HCT116 (cell line): Measurements from ENCODE around the gene CRYGN. TPM values are rescaled to one million over a fixed set of nuclear protein-coding genes. Genes with fewer than 3 reads are reported as not detected.

Experiments
- ATAC-seq: fragments of 200-7000 bp; cut with Tn5 transposase; 2 replicates; pipeline ENCODE4 v1.9.1; 2020; ENCODE audit warnings: mild to moderate bottlenecking, moderate library complexity
- BruUV-seq: library from RNA; stranded (reverse); fragments of 400-500 nt; replicated peaks from 2 replicates; lab custom pipeline; 2021; lab: Mats Ljungman, UMichigan
- CTCF ChIA-PET: fragments of 300-600 bp; sonication (Branson Sonifier 250); formaldehyde crosslinking; loops from one replicate; lab custom pipeline; 2021; ENCODE audit warnings: antibody characterized with exemption; lab: Charles Lee
- POLR2A ChIA-PET: fragments of 300-600, 350-600 bp; sonication (Branson Sonifier 250); formaldehyde crosslinking; loops from one replicate; lab custom pipeline; 2021; ENCODE audit warnings: antibody characterized with exemption; lab: Charles Lee
- RAD21 ChIA-PET, 2 experiments: fragments of 300-600 bp; sonication (Branson Sonifier 250); formaldehyde crosslinking; loops; one replicate each; lab custom pipeline; 2023; ENCODE audit warnings: low total read pairs in 2 of 2; ENCODE audit not compliant: uncharacterized antibody in 2 of 2, unreplicated experiment in 2 of 2, low non-redundant PET in 1 of 2; lab: Charles Lee
- DNase-seq: peaks from one replicate; pipeline ENCODE4 v3.0.0-alpha.2; 2010; ENCODE audit warnings: low read depth, low spot score
- H2AFZ ChIP-seq: fragments of 200-600 bp; shearing (Covaris generic), sonication (generic); 2 replicates; pipeline ENCODE4 v1.6.1; 2017; ENCODE audit warnings: low read depth, mixed run types, mixed read lengths, antibody characterized with exemption, low read length; ENCODE audit not compliant: poor library complexity, severe bottlenecking
- H3K27ac ChIP-seq: 2 replicates; pipeline ENCODE4 v1.5.1; 2012; ENCODE audit warnings: low read depth, low read length
- H3K27me3 ChIP-seq: fragments of 200-600 bp; sonication (generic); 2 replicates; pipeline ENCODE4 v1.6.1; 2016; ENCODE audit warnings: mixed run types, low read length, mixed read lengths; ENCODE audit not compliant: insufficient read depth
- H3K36me3 ChIP-seq, 2 experiments: fragments of 200-500 bp in 1 of 2; fragments of 200-600 bp in 1 of 2; sonication (Bioruptor generic) in 1 of 2; sonication (generic) in 1 of 2; 2 replicates each; pipeline versions ENCODE4 v1.5.1 to v1.6.1; 2014 to 2016; ENCODE audit warnings: low read length in 2 of 2, inconsistent platforms in 1 of 2, mixed read lengths in 1 of 2, mixed run types in 1 of 2; ENCODE audit not compliant: insufficient read depth in 2 of 2, control insufficient read depth in 1 of 2
- H3K4me1 ChIP-seq, 2 experiments: fragments of 200-600 bp in 1 of 2; sonication (generic) in 1 of 2; 2 replicates each; pipeline versions ENCODE4 v1.5.1 to v1.6.1; 2012 to 2017; ENCODE audit warnings: low read length in 2 of 2, inconsistent platforms in 1 of 2, mild to moderate bottlenecking in 1 of 2, mixed read lengths in 1 of 2, mixed run types in 1 of 2, moderate library complexity in 1 of 2; ENCODE audit not compliant: insufficient read depth in 2 of 2, control insufficient read depth in 1 of 2
- H3K4me2 ChIP-seq: fragments of 200-600 bp; sonication (generic); 2 replicates; pipeline ENCODE4 v1.6.1; 2017; ENCODE audit warnings: mixed run types, low read length, mixed read lengths
- H3K4me3 ChIP-seq, 2 experiments: fragments of 200-600 bp in 1 of 2; sonication (generic) in 1 of 2; replicated peaks in 1 of 2; 2 replicates each; pipeline ENCODE4 v1.5.1; 2011 to 2016; ENCODE audit warnings: low read length in 2 of 2, control low read depth in 1 of 2, low read depth in 1 of 2, mild to moderate bottlenecking in 1 of 2, mixed read lengths in 1 of 2, mixed run types in 1 of 2
- H3K79me2 ChIP-seq: fragments of 200-600 bp; sonication (generic); 2 replicates; pipeline ENCODE4 v1.6.1; 2017; ENCODE audit warnings: mild to moderate bottlenecking, mixed run types, low read length, moderate library complexity, mixed read lengths; ENCODE audit not compliant: insufficient read depth
- H3K9ac ChIP-seq: fragments of 200-600 bp; sonication (generic); 2 replicates; pipeline ENCODE4 v1.6.1; 2016; ENCODE audit warnings: low read length, mixed read lengths
- H3K9me2 ChIP-seq: fragments of 200-600 bp; sonication (generic), shearing (Covaris generic); 2 replicates; pipeline ENCODE4 v1.6.1; 2017; ENCODE audit warnings: mixed run types, mild to moderate bottlenecking, moderate library complexity; ENCODE audit not compliant: insufficient read depth
- H3K9me3 ChIP-seq, 2 experiments: fragments of 200-500 bp in 1 of 2; fragments of 200-600 bp in 1 of 2; sonication (Bioruptor generic) in 1 of 2; sonication (generic) in 1 of 2; 2 replicates each; pipeline ENCODE4 v1.6.1; 2014 to 2017; ENCODE audit warnings: low read length in 2 of 2, mixed read lengths in 2 of 2, inconsistent platforms in 1 of 2, low read depth in 1 of 2, mild to moderate bottlenecking in 1 of 2, mixed run types in 1 of 2, moderate library complexity in 1 of 2; ENCODE audit not compliant: control insufficient read depth in 1 of 2, insufficient read depth in 1 of 2
- H4K20me1 ChIP-seq: fragments of 200-600 bp; sonication (generic), shearing (Covaris generic); 2 replicates; pipeline ENCODE4 v1.6.1; 2017; ENCODE audit warnings: mixed run types, mild to moderate bottlenecking, moderate library complexity; ENCODE audit not compliant: insufficient read depth
- CBX3 ChIP-seq: IDR thresholded peaks from 2 replicates; pipeline ENCODE4 v1.6.1; 2012; ENCODE audit warnings: low read depth
- CEBPB ChIP-seq: IDR thresholded peaks from 2 replicates; pipeline ENCODE4 v1.6.1; 2012; ENCODE audit warnings: low read depth
- EGR1 ChIP-seq: IDR thresholded peaks from 2 replicates; pipeline ENCODE4 v1.6.1; 2012; ENCODE audit warnings: low read depth
- ELF1 ChIP-seq: IDR thresholded peaks from 2 replicates; pipeline ENCODE4 v1.6.1; 2012; ENCODE audit warnings: low read depth, borderline replicate concordance
- EZH2 ChIP-seq: fragments of 200-600 bp; sonication (generic); IDR thresholded peaks from 2 replicates; pipeline ENCODE4 v1.6.1; 2017; ENCODE audit warnings: antibody characterized with exemption, mixed run types
- EZH2phosphoT487 ChIP-seq: fragments of 200-600 bp; IDR thresholded peaks from 2 replicates; pipeline ENCODE4 v1.6.1; 2018; ENCODE audit warnings: antibody characterized with exemption, borderline replicate concordance
- POLR2A ChIP-seq: IDR thresholded peaks from 2 replicates; pipeline ENCODE4 v1.7.0; 2011; ENCODE audit warnings: borderline replicate concordance; ENCODE audit not compliant: insufficient read depth, insufficient read length; ENCODE audit errors: extremely low read depth
- POLR2AphosphoS5 ChIP-seq: IDR thresholded peaks from 2 replicates; pipeline ENCODE4 v1.6.1; 2011; ENCODE audit warnings: mild to moderate bottlenecking, low read depth, low read length, moderate library complexity
- RAD21 ChIP-seq: IDR thresholded peaks from 2 replicates; pipeline ENCODE4 v1.6.1; 2012; ENCODE audit warnings: low read depth, mild to moderate bottlenecking
- SIN3A ChIP-seq: IDR thresholded peaks from 2 replicates; pipeline ENCODE4 v1.6.1; 2012; ENCODE audit warnings: low read depth
- SRF ChIP-seq: IDR thresholded peaks from 2 replicates; pipeline ENCODE4 v1.6.1; 2012; ENCODE audit warnings: low read depth
- TCF7L2 ChIP-seq: IDR thresholded peaks from 2 replicates; pipeline ENCODE4 v1.7.0; 2011; ENCODE audit warnings: borderline replicate concordance, inconsistent platforms; ENCODE audit not compliant: insufficient read depth, insufficient read length; ENCODE audit errors: extremely low read depth
- YY1 ChIP-seq: IDR thresholded peaks from 2 replicates; pipeline ENCODE4 v1.6.1; 2011; ENCODE audit warnings: low read length, low read depth, moderate library complexity, mild to moderate bottlenecking; ENCODE audit not compliant: insufficient replicate concordance; ENCODE audit errors: extremely low read depth
- ZFX ChIP-seq: fragments of 450-650 bp; IDR thresholded peaks from 2 replicates; pipeline ENCODE4 v1.6.1; 2017
- ZNF274 ChIP-seq: fragments of 200-500 bp; sonication (Bioruptor generic); IDR thresholded peaks from 2 replicates; pipeline ENCODE4 v1.6.1; 2014; ENCODE audit warnings: mild to moderate bottlenecking, low read depth, low read length, inconsistent platforms
- intact Hi-C: fragments of 100-400 bp; cut with micrococcal nuclease; formaldehyde crosslinking; loops from 2 replicates; pipeline ENCODE4 v1.10.0; 2022
- total RNA-seq: library from RNA; stranded (reverse); gene quantifications from one replicate; pipeline ENCODE4 v1.2.1, GENCODE V29; 2021; ENCODE audit not compliant: unreplicated experiment
- TF ChIP-seq, protein P1 (sequence below): IDR thresholded peaks from 2 replicates; pipeline ENCODE4 v1.6.1; 2012; ENCODE audit warnings: low read depth
- TF ChIP-seq, protein P2 (sequence below): IDR thresholded peaks from 2 replicates; pipeline ENCODE4 v1.6.1; 2011; ENCODE audit warnings: mild to moderate bottlenecking, low read length, moderate library complexity; ENCODE audit not compliant: insufficient replicate concordance; ENCODE audit errors: extremely low read depth
- TF ChIP-seq, protein P3 (sequence below): IDR thresholded peaks from 2 replicates; pipeline ENCODE4 v1.6.1; 2012

CRYGN gene
- total RNA-seq, 1 experiment from 2014 or later = not detected

DNA sequence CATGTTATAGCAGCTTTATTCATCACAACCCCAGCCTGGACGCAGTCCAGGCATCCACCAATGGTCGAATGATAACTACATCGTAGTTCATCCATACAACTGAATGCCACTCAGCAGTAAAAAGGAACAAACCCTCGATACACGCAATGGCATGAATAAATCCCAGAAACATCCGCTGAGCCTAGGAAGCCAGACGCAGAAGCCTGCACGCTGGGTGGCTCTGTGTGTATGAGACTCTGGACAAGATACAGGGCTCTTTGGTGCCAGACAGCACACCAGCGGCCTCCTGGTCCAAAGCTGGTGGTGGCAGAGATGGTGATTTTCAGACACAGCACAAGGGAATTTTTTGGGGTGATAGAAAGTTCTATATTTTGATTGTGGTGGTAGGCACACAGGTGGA is 10.0 kb upstream of the CRYGN start:
- RAD21 ChIA-PET = interaction anchor here (0.8 to 2.2 kb wide), 2 partner anchors 10 to 99 kb away, joined by 3 to 5 read pairs; no protein-coding TSS in a partner anchor
- no peaks in the 10 kb centered on the region for H4K20me1 ChIP-seq
- H3K9ac ChIP-seq = no peak overlapping the region
- H3K27me3 ChIP-seq = no peaks in the 10 kb centered on the region
- DNase-seq (no peak), ATAC-seq (no peak)
- no peak overlapping the region for H2AFZ ChIP-seq
- no peaks in the 10 kb centered on the region for H3K79me2 ChIP-seq
- no peak overlapping the region for H3K4me3 ChIP-seq
- no peak overlapping the region for H3K27ac ChIP-seq
- POLR2A ChIA-PET = interaction anchor here (1.0 kb wide), 1 partner anchor 82 kb away, joined by 3 read pairs; no protein-coding TSS in a partner anchor
- TF ChIP-seq POLR2A (no peak), ZFX (no peak), EGR1 (no peak), TCF7L2 (no peak), EZH2 (no peak), ELF1 (no peak), SIN3A (no peak), YY1 (no peak), POLR2AphosphoS5 (no peak), CEBPB (no peak), SRF (no peak), CBX3 (no peak), ZNF274 (no peak), RAD21 (no peak), EZH2phosphoT487 (no peak)
- TF ChIP-seq, protein P1, sequence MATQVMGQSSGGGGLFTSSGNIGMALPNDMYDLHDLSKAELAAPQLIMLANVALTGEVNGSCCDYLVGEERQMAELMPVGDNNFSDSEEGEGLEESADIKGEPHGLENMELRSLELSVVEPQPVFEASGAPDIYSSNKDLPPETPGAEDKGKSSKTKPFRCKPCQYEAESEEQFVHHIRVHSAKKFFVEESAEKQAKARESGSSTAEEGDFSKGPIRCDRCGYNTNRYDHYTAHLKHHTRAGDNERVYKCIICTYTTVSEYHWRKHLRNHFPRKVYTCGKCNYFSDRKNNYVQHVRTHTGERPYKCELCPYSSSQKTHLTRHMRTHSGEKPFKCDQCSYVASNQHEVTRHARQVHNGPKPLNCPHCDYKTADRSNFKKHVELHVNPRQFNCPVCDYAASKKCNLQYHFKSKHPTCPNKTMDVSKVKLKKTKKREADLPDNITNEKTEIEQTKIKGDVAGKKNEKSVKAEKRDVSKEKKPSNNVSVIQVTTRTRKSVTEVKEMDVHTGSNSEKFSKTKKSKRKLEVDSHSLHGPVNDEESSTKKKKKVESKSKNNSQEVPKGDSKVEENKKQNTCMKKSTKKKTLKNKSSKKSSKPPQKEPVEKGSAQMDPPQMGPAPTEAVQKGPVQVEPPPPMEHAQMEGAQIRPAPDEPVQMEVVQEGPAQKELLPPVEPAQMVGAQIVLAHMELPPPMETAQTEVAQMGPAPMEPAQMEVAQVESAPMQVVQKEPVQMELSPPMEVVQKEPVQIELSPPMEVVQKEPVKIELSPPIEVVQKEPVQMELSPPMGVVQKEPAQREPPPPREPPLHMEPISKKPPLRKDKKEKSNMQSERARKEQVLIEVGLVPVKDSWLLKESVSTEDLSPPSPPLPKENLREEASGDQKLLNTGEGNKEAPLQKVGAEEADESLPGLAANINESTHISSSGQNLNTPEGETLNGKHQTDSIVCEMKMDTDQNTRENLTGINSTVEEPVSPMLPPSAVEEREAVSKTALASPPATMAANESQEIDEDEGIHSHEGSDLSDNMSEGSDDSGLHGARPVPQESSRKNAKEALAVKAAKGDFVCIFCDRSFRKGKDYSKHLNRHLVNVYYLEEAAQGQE = no peak
- TF ChIP-seq, protein P2, sequence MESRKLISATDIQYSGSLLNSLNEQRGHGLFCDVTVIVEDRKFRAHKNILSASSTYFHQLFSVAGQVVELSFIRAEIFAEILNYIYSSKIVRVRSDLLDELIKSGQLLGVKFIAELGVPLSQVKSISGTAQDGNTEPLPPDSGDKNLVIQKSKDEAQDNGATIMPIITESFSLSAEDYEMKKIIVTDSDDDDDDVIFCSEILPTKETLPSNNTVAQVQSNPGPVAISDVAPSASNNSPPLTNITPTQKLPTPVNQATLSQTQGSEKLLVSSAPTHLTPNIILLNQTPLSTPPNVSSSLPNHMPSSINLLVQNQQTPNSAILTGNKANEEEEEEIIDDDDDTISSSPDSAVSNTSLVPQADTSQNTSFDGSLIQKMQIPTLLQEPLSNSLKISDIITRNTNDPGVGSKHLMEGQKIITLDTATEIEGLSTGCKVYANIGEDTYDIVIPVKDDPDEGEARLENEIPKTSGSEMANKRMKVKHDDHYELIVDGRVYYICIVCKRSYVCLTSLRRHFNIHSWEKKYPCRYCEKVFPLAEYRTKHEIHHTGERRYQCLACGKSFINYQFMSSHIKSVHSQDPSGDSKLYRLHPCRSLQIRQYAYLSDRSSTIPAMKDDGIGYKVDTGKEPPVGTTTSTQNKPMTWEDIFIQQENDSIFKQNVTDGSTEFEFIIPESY = no peak
- TF ChIP-seq, protein P3, sequence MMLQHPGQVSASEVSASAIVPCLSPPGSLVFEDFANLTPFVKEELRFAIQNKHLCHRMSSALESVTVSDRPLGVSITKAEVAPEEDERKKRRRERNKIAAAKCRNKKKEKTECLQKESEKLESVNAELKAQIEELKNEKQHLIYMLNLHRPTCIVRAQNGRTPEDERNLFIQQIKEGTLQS = no peak
- TF ChIP-seq, all 23 proteins: peak for 0
- no peak overlapping the region for H3K4me2 ChIP-seq
- no peaks in the 10 kb centered on the region for H3K9me3 ChIP-seq
- intact Hi-C loops = no loop called here
- no peaks in the 10 kb centered on the region for H3K36me3 ChIP-seq
- H3K9me2 ChIP-seq = no peaks in the 10 kb centered on the region
- BruUV-seq = no TSS peak
- CTCF ChIA-PET = interaction anchor here (0.6 to 3.0 kb wide), 5 partner anchors 9 to 310 kb away, joined by 3 to 40 read pairs (median 4); no protein-coding TSS in a partner anchor
- peaks cover 13 to 33% of the 10 kb centered on the region in 2 experiments; a peak in 3 of 4 replicates for H3K4me1 ChIP-seq
